ENCODE data around the gene ATP6AP1.

The ATP6AP1 gene

DNA sequence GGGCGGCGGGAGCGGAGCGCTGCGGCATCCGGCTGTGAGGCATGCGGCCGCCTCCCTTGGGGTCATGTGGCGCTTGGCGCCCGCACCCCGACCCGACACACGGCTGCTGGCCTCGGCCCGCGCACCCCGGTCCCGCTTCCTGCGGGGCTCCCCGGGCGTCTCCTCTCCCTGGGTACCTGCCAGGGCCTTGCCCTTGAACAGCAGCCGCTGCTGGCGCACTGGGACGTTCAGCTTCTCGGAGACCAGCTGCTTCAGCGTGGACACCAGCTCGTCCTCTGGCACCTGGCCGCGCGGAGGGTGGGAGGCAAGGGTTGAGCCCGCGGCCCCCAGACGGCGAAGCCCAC is 57.5 kb downstream of the ATP6AP1 start:
- peak overlapping the region; percentile 74 for H3K4me3 ChIP-seq (ENCODE audit: insufficient read depth, low read length, poor library complexity, severe bottlenecking)
- no peaks in the 10 kb centered on the region for H3K9me2 ChIP-seq (replicated peaks; ENCODE audit: insufficient read depth, low read length)
- peak overlapping the region; percentile 100 for H3K9ac ChIP-seq (ENCODE audit: low read length)
- H3K79me2 ChIP-seq (ENCODE audit: insufficient read depth, low read length): peaks cover 18% of the 10 kb centered on the region
- no peaks in the 10 kb centered on the region for H3K27me3 ChIP-seq (ENCODE audit: low read length)
- no peaks in the 10 kb centered on the region for H3K9me3 ChIP-seq (ENCODE audit: insufficient read depth, low read length)
- H3K27ac ChIP-seq (ENCODE audit: low read depth, low read length): peak overlapping the region; percentile 82
- peaks cover 17% of the 10 kb centered on the region for H3F3A ChIP-seq (ENCODE audit: insufficient read depth)
- no peaks in the 10 kb centered on the region for H3K36me3 ChIP-seq (ENCODE audit: low read length)
- H2AFZ ChIP-seq (ENCODE audit: low read depth, low read length, severe bottlenecking): no peak overlapping the region
- TF ChIP-seq EZH2phosphoT487 (conservative IDR thresholded peaks at IDR 0.05; ENCODE audit: low read length): no peak
- TF ChIP-seq, protein P1, sequence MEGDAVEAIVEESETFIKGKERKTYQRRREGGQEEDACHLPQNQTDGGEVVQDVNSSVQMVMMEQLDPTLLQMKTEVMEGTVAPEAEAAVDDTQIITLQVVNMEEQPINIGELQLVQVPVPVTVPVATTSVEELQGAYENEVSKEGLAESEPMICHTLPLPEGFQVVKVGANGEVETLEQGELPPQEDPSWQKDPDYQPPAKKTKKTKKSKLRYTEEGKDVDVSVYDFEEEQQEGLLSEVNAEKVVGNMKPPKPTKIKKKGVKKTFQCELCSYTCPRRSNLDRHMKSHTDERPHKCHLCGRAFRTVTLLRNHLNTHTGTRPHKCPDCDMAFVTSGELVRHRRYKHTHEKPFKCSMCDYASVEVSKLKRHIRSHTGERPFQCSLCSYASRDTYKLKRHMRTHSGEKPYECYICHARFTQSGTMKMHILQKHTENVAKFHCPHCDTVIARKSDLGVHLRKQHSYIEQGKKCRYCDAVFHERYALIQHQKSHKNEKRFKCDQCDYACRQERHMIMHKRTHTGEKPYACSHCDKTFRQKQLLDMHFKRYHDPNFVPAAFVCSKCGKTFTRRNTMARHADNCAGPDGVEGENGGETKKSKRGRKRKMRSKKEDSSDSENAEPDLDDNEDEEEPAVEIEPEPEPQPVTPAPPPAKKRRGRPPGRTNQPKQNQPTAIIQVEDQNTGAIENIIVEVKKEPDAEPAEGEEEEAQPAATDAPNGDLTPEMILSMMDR (IDR thresholded peaks at IDR 0.05; ENCODE audit: insufficient read depth, low read length, poor library complexity, severe bottlenecking): no peak
- peak overlapping the region; percentile 89 for H3K4me2 ChIP-seq (ENCODE audit: low read depth, low read length, poor library complexity, severe bottlenecking)
- no peaks in the 10 kb centered on the region for H4K20me1 ChIP-seq (ENCODE audit: low read depth, low read length)
